ENCODE data around the gene CELF6. TPM values are rescaled to one million over a fixed set of nuclear protein-coding genes. Genes with fewer than 3 reads are reported as not detected.

CELF6 gene
- total and polyA plus RNA-seq, 2 donors from 2014 or later, result 3.5 to 3.8 TPM

GRCh38 chr15:72307026-72307425, 12.9 kb downstream of the CELF6 start:
- no peaks in the 10 kb centered on the region for H3K27me3 ChIP-seq (ENCODE audit: control insufficient read depth, insufficient read depth, low read length)
- H3K4me1 ChIP-seq (ENCODE audit: control insufficient read depth in 2 of 3, insufficient read depth in 2 of 3, low read depth in 1 of 3, low read length in 3 of 3), result no peaks in the 10 kb centered on the region
- H3K9ac ChIP-seq (ENCODE audit: low read length in 3 of 3), result no peak overlapping the region
- intact Hi-C loops (cut with DNase I), result no loop called here
- DNase-seq (no peak), FAIRE-seq (no peak)
- TF ChIP-seq CTCF (IDR thresholded peaks at IDR 0.05; ENCODE audit: borderline replicate concordance, extremely low read depth, insufficient read depth), result no peak
- H3K4me3 ChIP-seq (ENCODE audit: low read length in 3 of 3), result no peak overlapping the region
- H3K27ac ChIP-seq (ENCODE audit: low read depth in 2 of 2, low read length in 2 of 2), result no peak overlapping the region
- no peaks in the 10 kb centered on the region for H3K36me3 ChIP-seq (ENCODE audit: control insufficient read depth in 2 of 3, insufficient read depth in 3 of 3, low read length in 3 of 3)
- H3K9me3 ChIP-seq (ENCODE audit: control insufficient read depth in 2 of 3, insufficient read depth in 1 of 3, low read length in 3 of 3), result no peaks in the 10 kb centered on the region

GRCh38 chr15:72306211-72306785, 13.7 kb downstream of the CELF6 start:
- DNase-seq, result peak in 4 of 5 donors; percentile 29 to 49 (median 36)
- Histone ChIP-seq H3K27me3 (ENCODE audit: control insufficient read depth, insufficient read depth, low read length) (no peaks in the 10 kb centered on the region), H3K9ac (ENCODE audit: low read length in 3 of 3) (no peak overlapping the region), H3K4me3 (ENCODE audit: low read length in 3 of 3) (no peak overlapping the region), H3K36me3 (ENCODE audit: control insufficient read depth in 2 of 3, insufficient read depth in 3 of 3, low read length in 3 of 3) (no peaks in the 10 kb centered on the region), H3K9me3 (ENCODE audit: control insufficient read depth in 2 of 3, insufficient read depth in 1 of 3, low read length in 3 of 3) (no peaks in the 10 kb centered on the region), H3K27ac (ENCODE audit: low read depth in 2 of 2, low read length in 2 of 2) (no peak overlapping the region), H3K4me1 (ENCODE audit: control insufficient read depth in 2 of 3, insufficient read depth in 2 of 3, low read depth in 1 of 3, low read length in 3 of 3) (no peaks in the 10 kb centered on the region)
- no peak for FAIRE-seq
- TF ChIP-seq CTCF (IDR thresholded peaks at IDR 0.05; ENCODE audit: borderline replicate concordance, extremely low read depth, insufficient read depth), result no peak
- intact Hi-C loops (cut with DNase I), result no loop called here

- Histone ChIP-seq H3K27me3 (ENCODE audit: control insufficient read depth, insufficient read depth, low read length) (no peaks in the 10 kb centered on the region), H3K4me1 (ENCODE audit: control insufficient read depth in 2 of 3, insufficient read depth in 2 of 3, low read depth in 1 of 3, low read length in 3 of 3) (no peaks in the 10 kb centered on the region), H3K36me3 (ENCODE audit: control insufficient read depth in 2 of 3, insufficient read depth in 3 of 3, low read length in 3 of 3) (no peaks in the 10 kb centered on the region), H3K27ac (ENCODE audit: low read depth in 2 of 2, low read length in 2 of 2) (no peak overlapping the region), H3K4me3 (ENCODE audit: low read length in 3 of 3) (no peak overlapping the region), H3K9ac (ENCODE audit: low read length in 3 of 3) (no peak overlapping the region), H3K9me3 (ENCODE audit: control insufficient read depth in 2 of 3, insufficient read depth in 1 of 3, low read length in 3 of 3) (no peaks in the 10 kb centered on the region)
- DNase-seq, result no peak
- TF ChIP-seq CTCF (IDR thresholded peaks at IDR 0.05; ENCODE audit: borderline replicate concordance, extremely low read depth, insufficient read depth), result no peak
- intact Hi-C loops (cut with DNase I), result no loop called here
- FAIRE-seq, result no peak
Observed at GRCh38 chr15:72304596-72304995, 15.4 kb downstream of the CELF6 start.

- Histone ChIP-seq H3K9ac (ENCODE audit: low read length in 3 of 3) (no peak overlapping the region), H3K27me3 (ENCODE audit: control insufficient read depth, insufficient read depth, low read length) (no peaks in the 10 kb centered on the region), H3K36me3 (ENCODE audit: control insufficient read depth in 2 of 3, insufficient read depth in 3 of 3, low read length in 3 of 3) (no peaks in the 10 kb centered on the region), H3K27ac (ENCODE audit: low read depth in 2 of 2, low read length in 2 of 2) (no peak overlapping the region), H3K4me3 (ENCODE audit: low read length in 3 of 3) (no peak overlapping the region), H3K4me1 (ENCODE audit: control insufficient read depth in 2 of 3, insufficient read depth in 2 of 3, low read depth in 1 of 3, low read length in 3 of 3) (no peaks in the 10 kb centered on the region), H3K9me3 (ENCODE audit: control insufficient read depth in 2 of 3, insufficient read depth in 1 of 3, low read length in 3 of 3) (no peaks in the 10 kb centered on the region)
- FAIRE-seq (no peak), DNase-seq (no peak)
- no peak for TF ChIP-seq CTCF (IDR thresholded peaks at IDR 0.05; ENCODE audit: borderline replicate concordance, extremely low read depth, insufficient read depth)
- intact Hi-C loops (cut with DNase I), result no loop called here
Observed at GRCh38 chr15:72302955-72303354, 17.0 kb downstream of the CELF6 start.
